ENCODE measurements around the gene PTCSC3. TPM values are rescaled to one million over a fixed set of nuclear protein-coding genes. Genes with fewer than 3 reads are reported as not detected.

The PTCSC3 gene
- total RNA-seq, 4 donors from 2014 or later, result not detected

DNA sequence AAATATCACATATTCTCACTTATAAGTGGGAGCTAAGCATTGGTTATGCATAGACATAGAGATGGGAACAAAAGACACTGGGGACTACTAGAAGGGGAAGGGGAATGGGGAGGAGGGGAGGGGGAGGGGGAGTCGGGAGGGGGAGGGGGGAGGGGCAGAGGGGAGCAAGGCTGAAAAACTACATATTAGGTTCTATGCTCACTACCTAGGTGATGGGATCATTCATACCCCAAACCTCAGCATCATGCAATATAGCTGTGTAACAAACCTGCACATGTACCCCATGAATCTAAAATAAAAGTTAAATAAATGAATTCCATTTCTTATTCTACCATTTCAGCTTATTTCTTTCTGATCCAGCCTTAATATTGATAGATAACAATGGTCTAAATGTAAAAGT lies 21.9 kb upstream of the PTCSC3 start:
- no peak for TF ChIP-seq POLR2A (IDR thresholded peaks at IDR 0.05)
- TF ChIP-seq, protein P1, sequence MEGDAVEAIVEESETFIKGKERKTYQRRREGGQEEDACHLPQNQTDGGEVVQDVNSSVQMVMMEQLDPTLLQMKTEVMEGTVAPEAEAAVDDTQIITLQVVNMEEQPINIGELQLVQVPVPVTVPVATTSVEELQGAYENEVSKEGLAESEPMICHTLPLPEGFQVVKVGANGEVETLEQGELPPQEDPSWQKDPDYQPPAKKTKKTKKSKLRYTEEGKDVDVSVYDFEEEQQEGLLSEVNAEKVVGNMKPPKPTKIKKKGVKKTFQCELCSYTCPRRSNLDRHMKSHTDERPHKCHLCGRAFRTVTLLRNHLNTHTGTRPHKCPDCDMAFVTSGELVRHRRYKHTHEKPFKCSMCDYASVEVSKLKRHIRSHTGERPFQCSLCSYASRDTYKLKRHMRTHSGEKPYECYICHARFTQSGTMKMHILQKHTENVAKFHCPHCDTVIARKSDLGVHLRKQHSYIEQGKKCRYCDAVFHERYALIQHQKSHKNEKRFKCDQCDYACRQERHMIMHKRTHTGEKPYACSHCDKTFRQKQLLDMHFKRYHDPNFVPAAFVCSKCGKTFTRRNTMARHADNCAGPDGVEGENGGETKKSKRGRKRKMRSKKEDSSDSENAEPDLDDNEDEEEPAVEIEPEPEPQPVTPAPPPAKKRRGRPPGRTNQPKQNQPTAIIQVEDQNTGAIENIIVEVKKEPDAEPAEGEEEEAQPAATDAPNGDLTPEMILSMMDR (IDR thresholded peaks at IDR 0.05), result no peak
- no peak for TF ChIP-seq EP300 (IDR thresholded peaks at IDR 0.05)
- 25 to 33% methylated on average over 1 of the region's 1 CpG for WGBS, 2 donors
- Histone ChIP-seq H3K4me1 (no peaks in the 10 kb centered on the region), H3K27me3 (no peaks in the 10 kb centered on the region), H3K4me3 (no peak overlapping the region), H3K36me3 (no peaks in the 10 kb centered on the region), H3K9me3 (peaks cover 0 to 4% (median 0%) of the 10 kb centered on the region in 4 donors), H3K27ac (no peak overlapping the region)
- no peak for DNase-seq (ENCODE audit: low spot score in 2 of 2)

GRCh38 chr14:36194663-36195062 lies 18.1 kb upstream of the PTCSC3 start:
- no peak for DNase-seq (ENCODE audit: low spot score in 2 of 2)
- no peak overlapping the region for H3K27ac ChIP-seq
- no peaks in the 10 kb centered on the region for H3K4me1 ChIP-seq
- H3K36me3 ChIP-seq, result no peaks in the 10 kb centered on the region
- 75 to 80% methylated on average over 4 of the region's 4 CpGs for WGBS, 2 donors
- H3K27me3 ChIP-seq, result no peaks in the 10 kb centered on the region
- H3K9me3 ChIP-seq, result no peaks in the 10 kb centered on the region
- H3K4me3 ChIP-seq, result no peak overlapping the region
- TF ChIP-seq POLR2A (IDR thresholded peaks at IDR 0.05) (no peak), EP300 (IDR thresholded peaks at IDR 0.05) (no peak)
- TF ChIP-seq, protein P1 (IDR thresholded peaks at IDR 0.05), result no peak

DNA sequence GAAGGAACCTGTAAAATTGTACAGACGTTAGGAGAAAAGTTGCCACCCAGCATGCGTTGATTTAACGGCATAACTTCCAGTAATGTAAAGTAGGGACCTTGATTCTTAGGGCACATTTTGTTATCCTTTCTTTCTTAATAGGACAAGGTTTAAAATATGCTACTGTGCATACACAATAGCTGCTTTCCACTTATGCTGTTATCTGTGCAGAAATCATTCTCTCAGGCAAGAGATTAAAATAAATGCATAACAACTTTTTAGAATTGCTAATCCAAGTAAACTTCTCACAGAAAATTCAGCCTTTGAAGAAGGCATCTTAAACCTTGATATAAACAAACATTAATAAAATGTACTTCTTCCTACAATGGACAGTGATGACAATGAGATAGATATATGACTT lies 16.0 kb upstream of the PTCSC3 start:
- 83 to 89% methylated on average over 3 of the region's 3 CpGs for WGBS, 2 donors
- no peaks in the 10 kb centered on the region for H3K36me3 ChIP-seq
- no peaks in the 10 kb centered on the region for H3K9me3 ChIP-seq
- H3K27ac ChIP-seq, result no peak overlapping the region
- no peaks in the 10 kb centered on the region for H3K4me1 ChIP-seq
- TF ChIP-seq, protein P1 (IDR thresholded peaks at IDR 0.05), result no peak
- TF ChIP-seq POLR2A (IDR thresholded peaks at IDR 0.05), result no peak
- no peak for TF ChIP-seq EP300 (IDR thresholded peaks at IDR 0.05)
- no peaks in the 10 kb centered on the region for H3K27me3 ChIP-seq
- no peak for DNase-seq (ENCODE audit: low spot score in 2 of 2)
- no peak overlapping the region for H3K4me3 ChIP-seq

- 79 to 80% methylated on average over 3 of the region's 3 CpGs for WGBS, 2 donors
- no peak overlapping the region for H3K27ac ChIP-seq
- no peak for DNase-seq (ENCODE audit: low spot score in 2 of 2)
- H3K27me3 ChIP-seq, result no peaks in the 10 kb centered on the region
- no peaks in the 10 kb centered on the region for H3K9me3 ChIP-seq
- no peak overlapping the region for H3K4me3 ChIP-seq
- H3K4me1 ChIP-seq, result no peaks in the 10 kb centered on the region
- TF ChIP-seq EP300 (IDR thresholded peaks at IDR 0.05) (no peak), POLR2A (IDR thresholded peaks at IDR 0.05) (no peak)
- TF ChIP-seq, protein P1 (IDR thresholded peaks at IDR 0.05), result no peak
- H3K36me3 ChIP-seq, result no peaks in the 10 kb centered on the region
These were observed 6.9 kb upstream of the PTCSC3 start for GRCh38 chr14:36183402-36183801.

DNA sequence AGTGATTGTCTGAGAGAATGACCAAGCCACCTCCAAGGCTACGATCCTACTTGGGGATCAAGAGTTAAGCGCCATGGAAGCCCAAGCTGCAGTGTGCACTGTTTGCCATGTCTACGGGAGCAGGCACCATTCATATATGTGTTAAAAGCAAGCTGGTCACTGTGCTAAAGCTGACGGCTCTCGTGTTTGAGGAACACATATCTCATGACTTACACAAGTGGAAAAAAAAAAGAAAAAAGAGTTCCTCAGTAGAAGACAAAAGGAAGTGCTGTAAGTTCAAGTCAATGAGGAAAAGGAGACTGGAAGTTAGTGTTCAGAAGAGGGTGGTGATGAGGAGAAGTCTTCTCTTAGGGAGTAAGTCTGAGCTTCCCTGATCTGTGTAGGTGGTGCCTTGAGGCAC lies 4.9 kb upstream of the PTCSC3 start:
- Histone ChIP-seq H3K36me3 (no peaks in the 10 kb centered on the region), H3K27ac (no peak overlapping the region), H3K27me3 (no peaks in the 10 kb centered on the region), H3K9me3 (no peaks in the 10 kb centered on the region), H3K4me1 (no peaks in the 10 kb centered on the region), H3K4me3 (no peak overlapping the region)
- TF ChIP-seq POLR2A (IDR thresholded peaks at IDR 0.05) (no peak), EP300 (IDR thresholded peaks at IDR 0.05) (no peak)
- TF ChIP-seq, protein P1 (IDR thresholded peaks at IDR 0.05), result no peak
- no peak for DNase-seq (ENCODE audit: low spot score in 2 of 2)
- 72 to 80% methylated on average over 5 of the region's 5 CpGs for WGBS, 2 donors

All from tibial nerve (tissue), 4 donors.